Trophoblast cell (in vitro differentiated cells and primary cell): ENCODE measurements around the gene GREM1.

ENCODE experiments used
- DNase-seq, 2 donors: peaks; one replicate each; pipeline ENCODE4 v3.0.0-alpha.2; 2016
- H2AFZ ChIP-seq: 2 replicates; pipeline ENCODE4 v1.6.1; 2013; ENCODE audit warnings: low read length, moderate library complexity, mild to moderate bottlenecking; ENCODE audit not compliant: insufficient read depth, poor library complexity
- H2AK5ac ChIP-seq: 2 replicates; pipeline ENCODE4 v1.6.1; 2013; ENCODE audit warnings: mild to moderate bottlenecking, low read length
- H2BK120ac ChIP-seq: 2 replicates; pipeline ENCODE4 v1.6.1; 2013; ENCODE audit warnings: low read length, mild to moderate bottlenecking, moderate library complexity; ENCODE audit not compliant: insufficient read depth, poor library complexity
- H2BK12ac ChIP-seq: 2 replicates; pipeline ENCODE4 v1.6.1; 2013; ENCODE audit warnings: mild to moderate bottlenecking, low read length, moderate library complexity
- H2BK5ac ChIP-seq: 2 replicates; pipeline ENCODE4 v1.6.1; 2013; ENCODE audit warnings: low read length, low read depth, moderate library complexity, mild to moderate bottlenecking; ENCODE audit not compliant: poor library complexity
- H3K14ac ChIP-seq: 2 replicates; pipeline ENCODE4 v1.6.1; 2013; ENCODE audit warnings: mild to moderate bottlenecking, low read length
- H3K18ac ChIP-seq: 2 replicates; pipeline ENCODE4 v1.6.1; 2013; ENCODE audit warnings: mild to moderate bottlenecking, low read length
- H3K23ac ChIP-seq: 2 replicates; pipeline ENCODE4 v1.6.1; 2013; ENCODE audit warnings: low read length
- H3K27ac ChIP-seq: 2 replicates; pipeline ENCODE4 v1.5.1; 2013; ENCODE audit warnings: low read depth, mild to moderate bottlenecking, inconsistent platforms, low read length, moderate library complexity
- H3K27me3 ChIP-seq: 2 replicates; pipeline ENCODE4 v1.6.1; 2013; ENCODE audit warnings: inconsistent platforms, mild to moderate bottlenecking, low read length, moderate library complexity; ENCODE audit not compliant: insufficient read depth
- H3K36me3 ChIP-seq, 2 experiments: 1 replicate in 1 of 2; 2 replicates in 1 of 2; pipeline ENCODE4 v1.6.1; 2013; ENCODE audit warnings: low read length in 2 of 2, mild to moderate bottlenecking in 2 of 2, moderate library complexity in 1 of 2; ENCODE audit not compliant: insufficient read depth in 2 of 2, control insufficient read depth in 1 of 2
- H3K4ac ChIP-seq: 2 replicates; pipeline ENCODE4 v1.6.1; 2013; ENCODE audit warnings: low read depth, mild to moderate bottlenecking, low read length, moderate library complexity
- H3K4me1 ChIP-seq, 2 experiments: 1 replicate in 1 of 2; 2 replicates in 1 of 2; pipeline ENCODE4 v1.6.1; 2013; ENCODE audit warnings: low read length in 2 of 2, mild to moderate bottlenecking in 2 of 2, moderate library complexity in 1 of 2; ENCODE audit not compliant: insufficient read depth in 2 of 2, control insufficient read depth in 1 of 2
- H3K4me2 ChIP-seq: 2 replicates; pipeline ENCODE4 v1.6.1; 2013; ENCODE audit warnings: inconsistent platforms, mild to moderate bottlenecking, low read length, moderate library complexity
- H3K4me3 ChIP-seq: 2 replicates; pipeline ENCODE4 v1.5.1; 2013; ENCODE audit warnings: mild to moderate bottlenecking, low read depth, low read length, inconsistent platforms
- H3K79me1 ChIP-seq: one replicate; pipeline ENCODE4 v1.6.1; 2013; ENCODE audit warnings: low read length
- H3K79me2 ChIP-seq: 2 replicates; pipeline ENCODE4 v1.6.1; 2013; ENCODE audit warnings: low read length, mild to moderate bottlenecking; ENCODE audit not compliant: control insufficient read depth, insufficient read depth, poor library complexity
- H3K9ac ChIP-seq: 2 replicates; pipeline ENCODE4 v1.6.1; 2013; ENCODE audit warnings: mild to moderate bottlenecking, low read length
- H3K9me3 ChIP-seq: 2 replicates; pipeline ENCODE4 v1.6.1; 2013; ENCODE audit warnings: low read depth, mild to moderate bottlenecking, control low read depth, inconsistent platforms, low read length; ENCODE audit not compliant: insufficient read depth
- H4K12ac ChIP-seq: 2 replicates; pipeline ENCODE4 v1.6.1; 2013; ENCODE audit warnings: low read depth, mild to moderate bottlenecking, low read length, moderate library complexity
- H4K8ac ChIP-seq: 2 replicates; pipeline ENCODE4 v1.6.1; 2013; ENCODE audit warnings: low read depth, mild to moderate bottlenecking, low read length, moderate library complexity
- H4K91ac ChIP-seq: one replicate; pipeline ENCODE4 v1.6.1; 2013; ENCODE audit warnings: low read depth, mild to moderate bottlenecking, low read length, moderate library complexity
- whole genome bisulfite sequencing: extraction: QIAGEN DNeasy Blood & Tissue Kit; methylation state at CpG from one replicate; pipeline ENCODE4 v1.1.7; 2013; ENCODE audit warnings: missing lambda C conversion rate; ENCODE audit not compliant: insufficient read length, insufficient coverage; ENCODE audit errors: extremely low coverage; 5-methylcytosine and 5-hydroxymethylcytosine counted together

The GREM1 gene

GRCh38 chr15:32729700-32730395 is 12.0 kb downstream of the GREM1 start:
- no peak overlapping the region for H3K4ac ChIP-seq
- H4K91ac ChIP-seq, result no peak overlapping the region
- no peak overlapping the region for H3K18ac ChIP-seq
- no peaks in the 10 kb centered on the region for H3K9me3 ChIP-seq
- no peak overlapping the region for H3K9ac ChIP-seq
- H4K8ac ChIP-seq, result no peak overlapping the region
- no peak overlapping the region for H4K12ac ChIP-seq
- H3K23ac ChIP-seq, result no peak overlapping the region
- H3K36me3 ChIP-seq, result no peaks in the 10 kb centered on the region
- H2BK12ac ChIP-seq, result no peak overlapping the region
- H3K4me3 ChIP-seq, result no peak overlapping the region
- H2AFZ ChIP-seq, result no peak overlapping the region
- no peaks in the 10 kb centered on the region for H3K79me1 ChIP-seq
- H2BK120ac ChIP-seq, result no peak overlapping the region
- no peak overlapping the region for H3K14ac ChIP-seq
- H3K27ac ChIP-seq, result no peak overlapping the region
- no peaks in the 10 kb centered on the region for H3K27me3 ChIP-seq
- H3K79me2 ChIP-seq, result no peaks in the 10 kb centered on the region
- peaks cover 4 to 5% of the 10 kb centered on the region in 2 experiments for H3K4me1 ChIP-seq
- DNase-seq, result peak; percentile 29 to 57
- no CpG with 5 or more reads among the region's 10 CpGs for WGBS
- no peak overlapping the region for H2BK5ac ChIP-seq
- no peak overlapping the region for H2AK5ac ChIP-seq
- no peak overlapping the region for H3K4me2 ChIP-seq

DNA sequence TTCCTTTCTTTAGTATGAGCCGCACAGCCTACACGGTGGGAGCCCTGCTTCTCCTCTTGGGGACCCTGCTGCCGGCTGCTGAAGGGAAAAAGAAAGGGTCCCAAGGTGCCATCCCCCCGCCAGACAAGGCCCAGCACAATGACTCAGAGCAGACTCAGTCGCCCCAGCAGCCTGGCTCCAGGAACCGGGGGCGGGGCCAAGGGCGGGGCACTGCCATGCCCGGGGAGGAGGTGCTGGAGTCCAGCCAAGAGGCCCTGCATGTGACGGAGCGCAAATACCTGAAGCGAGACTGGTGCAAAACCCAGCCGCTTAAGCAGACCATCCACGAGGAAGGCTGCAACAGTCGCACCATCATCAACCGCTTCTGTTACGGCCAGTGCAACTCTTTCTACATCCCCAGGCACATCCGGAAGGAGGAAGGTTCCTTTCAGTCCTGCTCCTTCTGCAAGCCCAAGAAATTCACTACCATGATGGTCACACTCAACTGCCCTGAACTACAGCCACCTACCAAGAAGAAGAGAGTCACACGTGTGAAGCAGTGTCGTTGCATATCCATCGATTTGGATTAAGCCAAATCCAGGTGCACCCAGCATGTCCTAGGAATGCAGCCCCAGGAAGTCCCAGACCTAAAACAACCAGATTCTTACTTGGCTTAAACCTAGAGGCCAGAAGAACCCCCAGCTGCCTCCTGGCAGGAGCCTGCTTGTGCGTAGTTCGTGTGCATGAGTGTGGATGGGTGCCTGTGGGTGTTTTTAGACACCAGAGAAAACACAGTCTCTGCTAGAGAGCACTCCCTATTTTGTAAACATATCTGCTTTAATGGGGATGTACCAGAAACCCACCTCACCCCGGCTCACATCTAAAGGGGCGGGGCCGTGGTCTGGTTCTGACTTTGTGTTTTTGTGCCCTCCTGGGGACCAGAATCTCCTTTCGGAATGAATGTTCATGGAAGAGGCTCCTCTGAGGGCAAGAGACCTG is 13.2 kb downstream of the GREM1 start:
- no CpG with 5 or more reads among the region's 27 CpGs for WGBS
- H3K4me2 ChIP-seq, result no peak overlapping the region
- H3K9ac ChIP-seq, result no peak overlapping the region
- H4K91ac ChIP-seq, result no peak overlapping the region
- H4K8ac ChIP-seq, result no peak overlapping the region
- no peak overlapping the region for H2BK5ac ChIP-seq
- H2AK5ac ChIP-seq, result no peak overlapping the region
- no peak overlapping the region for H3K23ac ChIP-seq
- H3K36me3 ChIP-seq, result no peaks in the 10 kb centered on the region
- no peak overlapping the region for H3K4ac ChIP-seq
- peak; percentile 63 to 64 for DNase-seq
- no peak overlapping the region for H3K18ac ChIP-seq
- H3K27me3 ChIP-seq, result no peaks in the 10 kb centered on the region
- H2BK120ac ChIP-seq, result no peak overlapping the region
- no peaks in the 10 kb centered on the region for H3K9me3 ChIP-seq
- H2AFZ ChIP-seq, result no peak overlapping the region
- H3K4me3 ChIP-seq, result no peak overlapping the region
- no peak overlapping the region for H3K14ac ChIP-seq
- H4K12ac ChIP-seq, result no peak overlapping the region
- H3K79me2 ChIP-seq, result no peaks in the 10 kb centered on the region
- H3K4me1 ChIP-seq, result peaks cover 4 to 5% of the 10 kb centered on the region in 2 experiments
- no peak overlapping the region for H3K27ac ChIP-seq
- no peaks in the 10 kb centered on the region for H3K79me1 ChIP-seq
- H2BK12ac ChIP-seq, result no peak overlapping the region

GRCh38 chr15:32732574-32733157 is 14.9 kb downstream of the GREM1 start:
- Histone ChIP-seq H3K4me3 (no peak overlapping the region), H4K91ac (no peak overlapping the region), H4K8ac (no peak overlapping the region), H3K23ac (no peak overlapping the region), H3K18ac (no peak overlapping the region), H3K4me1 (peaks cover 4 to 5% of the 10 kb centered on the region in 2 experiments), H3K9ac (no peak overlapping the region), H3K9me3 (no peaks in the 10 kb centered on the region), H3K36me3 (no peaks in the 10 kb centered on the region), H2AK5ac (no peak overlapping the region), H3K4ac (no peak overlapping the region), H2BK12ac (no peak overlapping the region), H2BK120ac (no peak overlapping the region), H3K79me2 (no peaks in the 10 kb centered on the region), H3K4me2 (no peak overlapping the region), H3K79me1 (no peaks in the 10 kb centered on the region), H2AFZ (no peak overlapping the region), H3K27me3 (no peaks in the 10 kb centered on the region), H2BK5ac (no peak overlapping the region), H4K12ac (no peak overlapping the region), H3K27ac (no peak overlapping the region), H3K14ac (no peak overlapping the region)
- no CpG with 5 or more reads among the region's 6 CpGs for WGBS
- DNase-seq, result no peak

- Histone ChIP-seq H3K4me1 (peaks cover 4 to 5% of the 10 kb centered on the region in 2 experiments), H4K8ac (no peak overlapping the region), H2BK5ac (no peak overlapping the region), H2BK12ac (no peak overlapping the region), H3K27me3 (no peaks in the 10 kb centered on the region), H2AFZ (no peak overlapping the region), H3K18ac (no peak overlapping the region), H4K91ac (no peak overlapping the region), H2AK5ac (no peak overlapping the region), H3K36me3 (no peaks in the 10 kb centered on the region), H2BK120ac (no peak overlapping the region), H3K14ac (no peak overlapping the region), H3K4ac (no peak overlapping the region), H3K4me3 (no peak overlapping the region), H3K9ac (no peak overlapping the region), H4K12ac (no peak overlapping the region), H3K79me1 (no peaks in the 10 kb centered on the region), H3K27ac (no peak overlapping the region), H3K4me2 (no peak overlapping the region), H3K79me2 (no peaks in the 10 kb centered on the region), H3K9me3 (no peaks in the 10 kb centered on the region), H3K23ac (no peak overlapping the region)
- no peak for DNase-seq
- WGBS, result no CpG with 5 or more reads among the region's 3 CpGs
Measured at GRCh38 chr15:32733281-32733680, 15.5 kb downstream of the GREM1 start.
